ENCODE measurements around the gene OR52E8. TPM values are rescaled to one million over a fixed set of nuclear protein-coding genes. Genes with fewer than 3 reads are reported as not detected.

OR52E8 gene
- total and polyA plus RNA-seq, 10 of the 15 experiments (the other 5 are each of a cell fraction or from before 2014, with no cell fraction given): not detected

GRCh38 chr11:5833446-5833845 lies 24.0 kb downstream of the OR52E8 start:
- no TSS peak for BruUV-seq (replicated peaks)
- Histone ChIP-seq H3K4me3 (no peak overlapping the region), H3K9ac (ENCODE audit: control insufficient read depth, insufficient read depth, low read length) (no peak overlapping the region), H3K4me1 (ENCODE audit: control insufficient read depth, insufficient read depth, low read length) (no peaks in the 10 kb centered on the region), H3K79me2 (ENCODE audit: control insufficient read depth, insufficient read depth, low read length) (no peaks in the 10 kb centered on the region), H3K4me2 (ENCODE audit: control insufficient read depth, insufficient read depth) (no peak overlapping the region), H3K27ac (ENCODE audit: control insufficient read depth, insufficient read depth) (no peak overlapping the region), H3K9me3 (replicated peaks; ENCODE audit: control insufficient read depth, insufficient read depth, low read length) (no peaks in the 10 kb centered on the region), H3K36me3 (ENCODE audit: control insufficient read depth in 2 of 2, insufficient read depth in 2 of 2, low read length in 1 of 2) (no peaks in the 10 kb centered on the region), H4K20me1 (ENCODE audit: control insufficient read depth, insufficient read depth) (no peaks in the 10 kb centered on the region), H2AFZ (ENCODE audit: control insufficient read depth, low read depth, low read length) (no peak overlapping the region), H3K27me3 (replicated peaks in 1 of 2; ENCODE audit: control insufficient read depth in 2 of 2, insufficient read depth in 2 of 2, low read length in 1 of 2) (no peaks in the 10 kb centered on the region)
- FAIRE-seq (no peak), DNase-seq (ENCODE audit: low read depth, low spot score) (no peak), ATAC-seq (no peak)
- WGBS (ENCODE audit: insufficient coverage, insufficient replicate concordance, low lambda C conversion rate, missing lambda C conversion rate): 0% methylated on average over 2 of the region's 2 CpGs
- intact Hi-C loops (cut with micrococcal nuclease; ENCODE audit: unreplicated experiment): no loop called here
- CTCF ChIA-PET: no interaction called here
- RAD21 ChIA-PET (ENCODE audit: unreplicated experiment): no interaction called here
- POLR2A ChIA-PET: no interaction called here
- in situ Hi-C loops (cut with MboI): no loop called here
- TF ChIP-seq SMAD1 (IDR thresholded peaks at IDR 0.05; ENCODE audit: low read depth, partially characterized antibody): no peak
- TF ChIP-seq POLR2AphosphoS5 (IDR thresholded peaks at IDR 0.05; ENCODE audit: low read length): no peak
- no peak for TF ChIP-seq ZBTB33 (IDR thresholded peaks at IDR 0.05)
- no peak for TF ChIP-seq IKZF1 (conservative IDR thresholded peaks at IDR 0.05)
- TF ChIP-seq ATF2 (IDR thresholded peaks at IDR 0.05; ENCODE audit: low read length): no peak
- no peak for TF ChIP-seq STAT1 (conservative IDR thresholded peaks at IDR 0.05)
- TF ChIP-seq RELB (IDR thresholded peaks at IDR 0.05; ENCODE audit: low read depth): no peak
- TF ChIP-seq ZBED1 (IDR thresholded peaks at IDR 0.05; ENCODE audit: borderline replicate concordance): no peak
- TF ChIP-seq NBN (IDR thresholded peaks at IDR 0.05): no peak
- no peak for TF ChIP-seq GATAD2B (conservative IDR thresholded peaks at IDR 0.05; ENCODE audit: low read depth)
- TF ChIP-seq IRF5 (IDR thresholded peaks at IDR 0.05; ENCODE audit: borderline replicate concordance): no peak
- TF ChIP-seq FOS (IDR thresholded peaks at IDR 0.05; ENCODE audit: borderline replicate concordance, extremely low read depth, insufficient read length): no peak
- SMC1A ChIA-PET (ENCODE audit: uncharacterized antibody, unreplicated experiment): no interaction called here

All from GM12878 (cell line).